HG03432 (cell line): ENCODE measurements around the gene RIMS3.
"Not testable (repeated sequence)": the region's sequence is repeated elsewhere in the genome, so short reads cannot be mapped to it uniquely, and the experiment has no call there.

Experiments
- ATAC-seq: cut with Tn5 transposase; IDR thresholded peaks from one replicate; pipeline ENCODE4 v1.9.1; 2021; ENCODE audit warnings: mild to moderate bottlenecking, moderate library complexity; ENCODE audit not compliant: unreplicated experiment

The RIMS3 gene

GRCh38 chr1:40633523-40633922 lies 32.0 kb downstream of the RIMS3 start:
- ATAC-seq = no peak

- ATAC-seq = no peak
Measured at GRCh38 chr1:40630488-40631223, 34.8 kb downstream of the RIMS3 start.

- not testable (repeated sequence) for ATAC-seq
Measured at GRCh38 chr1:40629546-40629945, 35.9 kb downstream of the RIMS3 start.

GRCh38 chr1:40628903-40629292 lies 36.6 kb downstream of the RIMS3 start:
- no peak for ATAC-seq

GRCh38 chr1:40627987-40628902 lies 37.2 kb downstream of the RIMS3 start:
- peak; percentile 60 for ATAC-seq

- ATAC-seq = no peak
Measured at GRCh38 chr1:40626383-40626770, 39.1 kb downstream of the RIMS3 start.

GRCh38 chr1:40625476-40626382 lies 39.8 kb downstream of the RIMS3 start:
- ATAC-seq = no peak

GRCh38 chr1:40625076-40625475 lies 40.4 kb downstream of the RIMS3 start:
- ATAC-seq = peak; percentile 43

- no peak for ATAC-seq
Measured at GRCh38 chr1:40622936-40623629, 42.4 kb downstream of the RIMS3 start.

GRCh38 chr1:40621821-40622450 lies 43.5 kb downstream of the RIMS3 start:
- ATAC-seq = no peak

- no peak for ATAC-seq
Measured at GRCh38 chr1:40620586-40621210, 44.8 kb downstream of the RIMS3 start.

GRCh38 chr1:40620150-40620549 lies 45.3 kb downstream of the RIMS3 start:
- ATAC-seq = no peak

- ATAC-seq = no peak
Measured at GRCh38 chr1:40618108-40618507, 47.4 kb downstream of the RIMS3 start.

GRCh38 chr1:40612345-40612831 lies 53.1 kb downstream of the RIMS3 start:
- no peak for ATAC-seq

- ATAC-seq = no peak
Measured at GRCh38 chr1:40610156-40610555, 55.3 kb downstream of the RIMS3 start.

GRCh38 chr1:40607921-40608320 lies 57.6 kb downstream of the RIMS3 start:
- ATAC-seq = no peak

- no peak for ATAC-seq
Measured at GRCh38 chr1:40606978-40607377, 58.5 kb downstream of the RIMS3 start.

- no peak for ATAC-seq
Measured at GRCh38 chr1:40606194-40606593, 59.3 kb downstream of the RIMS3 start.

GRCh38 chr1:40599926-40600325 lies 65.6 kb downstream of the RIMS3 start:
- no peak for ATAC-seq
